ENCODE results near the gene KCTD12. TPM values are rescaled to one million over a fixed set of nuclear protein-coding genes. Genes with fewer than 3 reads are reported as not detected.

Gene KCTD12
- total and polyA plus RNA-seq, 3 donors from 2014 or later, result 63.9 to 127 (median 86.8) TPM

GRCh38 chr13:76884186-76884906 is 1.9 kb downstream of the KCTD12 start:
- TF ChIP-seq CTCF (IDR thresholded peaks at IDR 0.05) (peak; percentile 20 to 39 (median 34)), POLR2A (IDR thresholded peaks at IDR 0.05) (no peak)
- Histone ChIP-seq H3K4me1 (peaks cover 7% of the 10 kb centered on the region), H3K36me3 (ENCODE audit: low read depth, missing control alignments) (no peaks in the 10 kb centered on the region), H3K4me3 (peak overlapping the region; percentile 84 to 87), H3K27ac (peak overlapping the region; percentile 89 to 94), H3K9me3 (no peaks in the 10 kb centered on the region), H3K27me3 (no peaks in the 10 kb centered on the region)
- intact Hi-C loops (cut with DNase I; ENCODE audit: low total_unique reads), result no loop called here
- whole genome bisulfite sequencing, 2 donors, result 4 to 6% methylated on average over 15 of the region's 15 CpGs
- peak; percentile 77 for DNase-seq

GRCh38 chr13:76883236-76883635 is 3.0 kb downstream of the KCTD12 start:
- no peak for DNase-seq
- H3K27me3 ChIP-seq, result no peaks in the 10 kb centered on the region
- WGBS, 2 donors, result 26 to 30% methylated on average over 3 of the region's 3 CpGs
- H3K36me3 ChIP-seq (ENCODE audit: low read depth, missing control alignments), result no peaks in the 10 kb centered on the region
- H3K9me3 ChIP-seq, result no peaks in the 10 kb centered on the region
- peak overlapping the region; percentile 89 to 94 for H3K27ac ChIP-seq
- TF ChIP-seq POLR2A (IDR thresholded peaks at IDR 0.05) (no peak), CTCF (IDR thresholded peaks at IDR 0.05) (no peak)
- peaks cover 7% of the 10 kb centered on the region for H3K4me1 ChIP-seq
- H3K4me3 ChIP-seq, result peak overlapping the region; percentile 84 to 87
- intact Hi-C loops (cut with DNase I; ENCODE audit: low total_unique reads), result no loop called here

- Histone ChIP-seq H3K27me3 (no peaks in the 10 kb centered on the region), H3K4me3 (peak overlapping the region; percentile 84 to 87), H3K4me1 (peaks cover 2% of the 10 kb centered on the region), H3K27ac (peak overlapping the region in 1 of 2 donors; percentile 94), H3K9me3 (no peaks in the 10 kb centered on the region), H3K36me3 (ENCODE audit: low read depth, missing control alignments) (no peaks in the 10 kb centered on the region)
- WGBS, 2 donors, result 41 to 54% methylated on average over 4 of the region's 4 CpGs
- no peak for DNase-seq
- intact Hi-C loops (cut with DNase I; ENCODE audit: low total_unique reads), result no loop called here
- TF ChIP-seq CTCF (IDR thresholded peaks at IDR 0.05) (no peak), POLR2A (IDR thresholded peaks at IDR 0.05) (no peak)
Observed at GRCh38 chr13:76882431-76882830, 3.8 kb downstream of the KCTD12 start.

GRCh38 chr13:76879883-76880270 is 6.3 kb downstream of the KCTD12 start:
- H3K27me3 ChIP-seq, result no peaks in the 10 kb centered on the region
- 75 to 78% methylated on average over 3 of the region's 3 CpGs for whole genome bisulfite sequencing, 2 donors
- intact Hi-C loops (cut with DNase I; ENCODE audit: low total_unique reads), result no loop called here
- peak overlapping the region; percentile 14 to 25 for H3K27ac ChIP-seq
- H3K4me1 ChIP-seq, result no peaks in the 10 kb centered on the region
- H3K36me3 ChIP-seq (ENCODE audit: low read depth, missing control alignments), result no peaks in the 10 kb centered on the region
- TF ChIP-seq POLR2A (IDR thresholded peaks at IDR 0.05) (no peak), CTCF (IDR thresholded peaks at IDR 0.05) (no peak)
- DNase-seq, result no peak
- H3K4me3 ChIP-seq, result no peak overlapping the region
- no peaks in the 10 kb centered on the region for H3K9me3 ChIP-seq
